AG04449 (cell line): ENCODE results near the gene HNMT.

Experiments used
- CTCF ChIA-PET: fragments of 350-600 bp; formaldehyde crosslinking; extraction: SDS; loops from one replicate; lab custom pipeline; 2021; ENCODE audit warnings: antibody characterized with exemption; lab: Yijun Ruan, JAX
- POLR2A ChIA-PET: fragments of 400-600, 350-600 bp; formaldehyde crosslinking; extraction: SDS; loops from one replicate; lab custom pipeline; 2020; ENCODE audit warnings: antibody characterized with exemption, inconsistent platforms; lab: Yijun Ruan, JAX
- DNase-seq: peaks from one replicate; pipeline ENCODE4 v3.0.0-alpha.2; 2010; ENCODE audit warnings: low read depth, low spot score
- H3K4me3 ChIP-seq: 2 replicates; pipeline ENCODE4 v1.5.1; 2011; ENCODE audit warnings: low read depth, mild to moderate bottlenecking, control low read depth, low read length
- TF ChIP-seq, protein P1 (sequence below): IDR thresholded peaks from one replicate; pipeline ENCODE4 v1.5.1; 2011; ENCODE audit warnings: mild to moderate bottlenecking, moderate library complexity, low read length, control low read depth, inconsistent platforms; ENCODE audit not compliant: insufficient read depth; ENCODE audit errors: missing control alignments

Gene HNMT

DNA sequence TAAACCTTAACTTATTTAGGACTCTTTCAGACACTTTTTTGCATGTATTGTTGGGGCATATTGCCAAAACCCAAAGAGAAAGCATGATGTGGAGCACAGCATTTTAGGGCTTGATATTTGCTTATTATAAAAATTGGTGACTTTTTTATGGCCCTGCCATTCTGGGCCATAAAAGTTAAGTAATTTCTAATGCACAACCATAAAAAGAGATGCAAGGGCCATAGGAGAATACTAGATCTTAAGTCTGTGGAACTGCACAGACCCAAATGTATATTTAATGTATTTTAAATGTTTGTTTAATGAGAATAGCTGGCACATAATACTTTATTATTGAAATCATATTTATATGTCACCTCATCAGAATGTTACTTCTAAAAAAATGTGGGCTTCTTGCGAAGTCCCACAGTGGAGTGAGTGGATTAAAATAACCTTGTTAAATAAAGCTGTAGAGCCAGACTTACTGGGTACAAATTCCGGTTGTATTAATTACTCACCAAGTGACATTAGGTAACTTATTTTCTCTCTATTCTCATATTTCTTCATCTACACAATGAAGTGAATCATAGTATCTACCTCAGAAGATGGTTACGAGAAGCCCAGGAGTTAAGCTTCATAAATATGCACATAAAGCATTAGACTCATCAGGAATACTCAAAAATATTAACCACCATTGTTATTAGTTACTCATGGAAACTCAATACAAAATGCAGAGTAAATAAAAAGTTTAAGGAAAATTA, 52.2 kb downstream of the HNMT start:
- ChIA-PET POLR2A (no interaction called here), CTCF (no interaction called here)
- DNase-seq, result no peak
- TF ChIP-seq, protein P1, sequence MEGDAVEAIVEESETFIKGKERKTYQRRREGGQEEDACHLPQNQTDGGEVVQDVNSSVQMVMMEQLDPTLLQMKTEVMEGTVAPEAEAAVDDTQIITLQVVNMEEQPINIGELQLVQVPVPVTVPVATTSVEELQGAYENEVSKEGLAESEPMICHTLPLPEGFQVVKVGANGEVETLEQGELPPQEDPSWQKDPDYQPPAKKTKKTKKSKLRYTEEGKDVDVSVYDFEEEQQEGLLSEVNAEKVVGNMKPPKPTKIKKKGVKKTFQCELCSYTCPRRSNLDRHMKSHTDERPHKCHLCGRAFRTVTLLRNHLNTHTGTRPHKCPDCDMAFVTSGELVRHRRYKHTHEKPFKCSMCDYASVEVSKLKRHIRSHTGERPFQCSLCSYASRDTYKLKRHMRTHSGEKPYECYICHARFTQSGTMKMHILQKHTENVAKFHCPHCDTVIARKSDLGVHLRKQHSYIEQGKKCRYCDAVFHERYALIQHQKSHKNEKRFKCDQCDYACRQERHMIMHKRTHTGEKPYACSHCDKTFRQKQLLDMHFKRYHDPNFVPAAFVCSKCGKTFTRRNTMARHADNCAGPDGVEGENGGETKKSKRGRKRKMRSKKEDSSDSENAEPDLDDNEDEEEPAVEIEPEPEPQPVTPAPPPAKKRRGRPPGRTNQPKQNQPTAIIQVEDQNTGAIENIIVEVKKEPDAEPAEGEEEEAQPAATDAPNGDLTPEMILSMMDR, result no peak
- H3K4me3 ChIP-seq, result no peak overlapping the region

DNA sequence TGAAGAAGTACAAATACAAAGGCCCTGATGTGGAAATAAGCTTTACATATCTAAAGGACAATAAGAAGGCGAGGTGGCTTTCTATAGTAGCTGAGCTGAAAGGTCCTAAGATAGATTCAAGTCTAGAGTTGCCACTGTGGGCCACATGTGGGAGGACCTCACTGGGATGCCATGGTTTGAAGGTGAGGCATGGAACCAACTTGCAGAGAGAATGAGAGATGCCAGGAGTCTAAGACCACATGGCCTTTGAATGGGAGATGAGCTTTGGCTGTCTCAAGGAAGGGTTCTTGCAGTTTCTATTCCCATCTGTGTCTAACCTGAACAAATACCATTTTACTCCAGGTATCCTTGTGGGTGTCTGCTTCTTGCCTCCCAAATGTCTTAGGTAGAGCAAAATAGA, 53.6 kb downstream of the HNMT start:
- no peak overlapping the region for H3K4me3 ChIP-seq
- ChIA-PET CTCF (no interaction called here), POLR2A (no interaction called here)
- no peak for DNase-seq
- TF ChIP-seq, protein P1, result no peak

DNA sequence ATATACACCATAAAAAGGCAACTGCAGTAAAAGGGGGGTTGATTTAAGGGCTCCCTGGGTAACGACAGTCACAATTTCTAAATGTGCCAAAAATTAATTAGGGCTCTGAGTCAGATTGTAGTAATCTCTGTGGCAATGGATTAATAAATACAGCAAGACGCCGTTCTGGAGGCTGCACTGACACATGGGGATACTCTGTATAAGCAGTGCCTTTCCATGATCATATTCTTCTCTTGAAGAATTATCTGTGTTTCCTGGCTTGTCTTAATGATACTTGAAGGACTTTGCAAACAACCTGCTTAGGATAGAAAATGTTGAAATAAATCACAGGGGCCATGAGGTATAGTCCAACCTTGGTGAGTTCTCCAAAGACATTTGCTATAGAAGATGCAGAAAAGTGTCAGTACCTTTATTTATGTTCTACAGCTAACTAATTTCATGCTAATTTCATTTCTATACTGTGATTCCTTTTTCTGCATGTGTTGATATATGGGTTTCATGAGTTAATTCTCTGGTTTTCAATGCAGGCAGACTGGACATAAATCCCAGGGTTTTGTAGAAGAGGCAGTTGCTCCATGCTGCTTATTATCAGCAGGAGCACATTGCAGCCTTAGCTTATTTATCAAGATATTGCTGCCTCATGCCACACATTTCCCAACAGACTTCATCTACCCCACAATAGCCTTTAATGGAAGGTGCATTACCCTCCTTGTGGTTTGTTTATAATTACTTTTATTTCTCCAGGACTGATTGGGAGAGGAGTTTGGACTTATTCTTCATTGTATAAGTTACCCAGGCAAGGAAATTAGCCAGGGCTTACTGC, 54.8 kb downstream of the HNMT start:
- ChIA-PET CTCF (no interaction called here), POLR2A (no interaction called here)
- TF ChIP-seq, protein P1, result no peak
- H3K4me3 ChIP-seq, result no peak overlapping the region
- no peak for DNase-seq

DNA sequence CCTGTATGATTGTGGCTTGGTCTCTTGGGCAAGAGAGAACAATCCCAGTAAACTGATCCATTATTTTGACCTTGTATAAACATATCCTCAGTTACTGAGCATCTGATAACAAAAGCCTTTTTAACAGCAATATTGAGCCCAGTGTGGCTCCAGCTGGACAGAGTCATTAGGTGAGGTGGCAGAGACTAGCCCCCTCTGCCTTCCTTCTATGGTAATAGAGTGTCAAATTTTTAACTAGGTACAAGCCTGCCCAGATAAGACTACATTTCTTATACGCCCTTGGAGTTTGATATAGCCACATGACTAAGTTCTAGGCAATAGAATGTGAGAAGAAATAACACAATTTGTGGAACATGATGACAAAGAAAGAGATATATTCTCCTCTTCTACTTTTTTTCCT, 56.2 kb downstream of the HNMT start:
- ChIA-PET POLR2A (no interaction called here), CTCF (no interaction called here)
- DNase-seq, result no peak
- TF ChIP-seq, protein P1, result no peak
- H3K4me3 ChIP-seq, result no peak overlapping the region

DNA sequence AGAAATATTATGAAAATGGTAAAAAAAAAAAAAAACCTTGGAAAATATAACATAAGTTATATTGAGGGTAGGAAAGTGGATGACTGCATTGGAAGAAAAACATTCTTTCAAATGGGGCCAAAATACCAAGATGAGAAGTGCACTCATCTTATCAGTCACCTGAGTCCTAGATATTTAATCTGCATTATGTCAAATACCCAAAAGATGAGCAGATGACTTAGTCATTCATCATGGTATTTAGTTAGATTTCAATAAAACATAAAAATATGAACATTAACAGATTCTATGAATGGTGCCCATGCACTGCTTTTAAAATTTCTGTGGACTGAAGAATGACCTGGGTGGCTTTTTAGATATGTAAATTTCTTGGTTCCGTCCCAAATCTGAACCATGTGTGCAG, 56.9 kb downstream of the HNMT start:
- CTCF ChIA-PET, result no interaction called here

DNA sequence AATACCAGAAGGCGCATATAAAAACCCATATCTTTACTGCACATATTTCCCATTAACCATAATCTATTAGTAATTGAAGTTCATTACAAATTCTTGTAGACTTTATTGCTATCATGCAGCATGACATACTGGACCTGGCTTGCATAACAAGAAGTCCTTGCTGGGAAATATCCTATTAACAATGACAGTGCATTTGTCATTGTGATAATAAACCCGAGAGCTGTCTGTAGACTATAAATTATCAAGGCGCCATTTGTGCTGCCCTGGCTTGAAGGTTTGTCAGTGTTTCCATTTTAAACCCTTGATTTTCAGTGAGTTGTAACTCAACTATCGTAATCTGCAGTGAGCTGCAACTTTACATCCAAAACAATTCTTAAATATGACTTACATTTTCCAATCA, 59.0 kb downstream of the HNMT start:
- CTCF ChIA-PET, result no interaction called here
- H3K4me3 ChIP-seq, result no peak overlapping the region
- DNase-seq, result no peak
- POLR2A ChIA-PET, result no interaction called here
- TF ChIP-seq, protein P1, result no peak

More for the DNA sequence above, 56.9 kb downstream of the HNMT start:
- no peak overlapping the region for H3K4me3 ChIP-seq
- TF ChIP-seq, protein P1, result no peak
- POLR2A ChIA-PET, result no interaction called here
- DNase-seq, result no peak
